GM23248 (cell line): ENCODE measurements around the gene LRRTM1. TPM values are rescaled to one million over a fixed set of nuclear protein-coding genes. Genes with fewer than 3 reads are reported as not detected.

Source experiments
- DNase-seq: peaks from one replicate; pipeline ENCODE4 v3.0.0-alpha.2; 2015
- H2AFZ ChIP-seq: fragments of 200-600 bp; sonication (generic); 2 replicates; pipeline ENCODE4 v1.6.1; 2016; ENCODE audit warnings: antibody characterized with exemption
- H3F3A ChIP-seq: fragments of 200-600 bp; sonication (generic); 2 replicates; pipeline ENCODE4 v1.6.1; 2016; ENCODE audit warnings: mild to moderate bottlenecking, antibody characterized with exemption, mixed run types; ENCODE audit not compliant: insufficient read depth
- H3K27ac ChIP-seq: fragments of 200-600 bp; sonication (generic); 2 replicates; pipeline ENCODE4 v1.5.1; 2016; ENCODE audit warnings: mild to moderate bottlenecking
- H3K27me3 ChIP-seq: fragments of 200-600 bp; sonication (generic); replicated peaks from 2 replicates; pipeline ENCODE4 v1.6.1; 2016; ENCODE audit warnings: mild to moderate bottlenecking; ENCODE audit not compliant: insufficient read depth
- H3K36me3 ChIP-seq: fragments of 200-600 bp; sonication (generic); 2 replicates; pipeline ENCODE4 v1.6.1; 2016; ENCODE audit warnings: low read depth, mild to moderate bottlenecking
- H3K4me1 ChIP-seq: fragments of 200-600 bp; sonication (generic); 2 replicates; pipeline ENCODE4 v1.6.1; 2016; ENCODE audit warnings: mild to moderate bottlenecking; ENCODE audit not compliant: insufficient read depth
- H3K4me2 ChIP-seq: fragments of 200-600 bp; sonication (generic); one replicate; pipeline ENCODE4 v1.6.1; 2016; ENCODE audit warnings: mild to moderate bottlenecking; ENCODE audit not compliant: unreplicated experiment
- H3K4me3 ChIP-seq: fragments of 200-600 bp; sonication (generic); 2 replicates; pipeline ENCODE4 v1.5.1; 2016; ENCODE audit warnings: mild to moderate bottlenecking
- H3K79me2 ChIP-seq: fragments of 200-600 bp; sonication (generic); 2 replicates; pipeline ENCODE4 v1.6.1; 2016; ENCODE audit warnings: mild to moderate bottlenecking; ENCODE audit not compliant: insufficient read depth
- H3K9ac ChIP-seq: fragments of 200-600 bp; sonication (generic); 2 replicates; pipeline ENCODE4 v1.6.1; 2016; ENCODE audit warnings: mild to moderate bottlenecking
- H3K9me2 ChIP-seq: fragments of 200-600 bp; sonication (generic); 2 replicates; pipeline ENCODE4 v1.6.1; 2016; ENCODE audit warnings: mixed run types, mild to moderate bottlenecking, moderate library complexity; ENCODE audit not compliant: insufficient read depth
- H3K9me3 ChIP-seq: fragments of 200-600 bp; sonication (generic); one replicate; pipeline ENCODE4 v1.6.1; 2017; ENCODE audit warnings: low read depth
- H4K20me1 ChIP-seq: fragments of 200-600 bp; sonication (generic); 2 replicates; pipeline ENCODE4 v1.6.0; 2016; ENCODE audit not compliant: insufficient read depth
- EZH2 ChIP-seq: fragments of 200-600 bp; sonication (generic); IDR thresholded peaks from 2 replicates; pipeline ENCODE4 v1.6.1; 2018; ENCODE audit warnings: antibody characterized with exemption, mild to moderate bottlenecking; ENCODE audit not compliant: insufficient read depth, poor library complexity, severe bottlenecking
- EZH2phosphoT487 ChIP-seq: fragments of 200-600 bp; sonication (generic); IDR thresholded peaks from 2 replicates; pipeline ENCODE4 v1.6.1; 2018; ENCODE audit warnings: antibody characterized with exemption, moderate library complexity, mild to moderate bottlenecking, low read depth; ENCODE audit not compliant: insufficient read depth
- WGBS, 2 experiments: methylation state at CpG; one replicate each; pipeline ENCODE4 v1.1.6; 2015 to 2017; ENCODE audit warnings: low lambda C conversion rate in 2 of 2, low coverage in 1 of 2; ENCODE audit errors: missing lambda C conversion rate in 2 of 2; 5-methylcytosine and 5-hydroxymethylcytosine counted together
- in situ Hi-C: fragments of 300-500 bp; cut with MboI; formaldehyde crosslinking; loops from 2 replicates; pipeline ENCODE4 v1.15.0; 2020
- polyA plus RNA-seq: library from polyadenylated mRNA; unstranded; fragments of >200 nt; fragmentation: Nextera tagmentation; extraction: Ambion mirVana; gene quantifications from 2 replicates; pipeline ENCODE4 v1.2.1, GENCODE V29; 2016
- total RNA-seq: library from RNA; depleted of rRNA; stranded (reverse); fragments of >200 nt; shearing (Covaris generic); gene quantifications from 2 replicates; pipeline ENCODE4 v1.2.3, GENCODE V29; 2014

Gene LRRTM1
- total and polyA plus RNA-seq, 2 experiments from 2014 or later: not detected

- Histone ChIP-seq H3K27ac (no peak overlapping the region), H3K36me3 (no peaks in the 10 kb centered on the region), H3K9me3 (no peaks in the 10 kb centered on the region), H3K4me2 (no peak overlapping the region), H3K9ac (no peak overlapping the region), H3K9me2 (no peaks in the 10 kb centered on the region), H3F3A (no peaks in the 10 kb centered on the region), H3K4me3 (no peak overlapping the region), H3K4me1 (no peaks in the 10 kb centered on the region), H3K27me3 (no peaks in the 10 kb centered on the region), H4K20me1 (no peaks in the 10 kb centered on the region), H2AFZ (no peak overlapping the region), H3K79me2 (no peaks in the 10 kb centered on the region)
- in situ Hi-C loops: no loop called here
- DNase-seq: no peak
- 5 to 14% methylated on average over 1 of the region's 1 CpG for WGBS, 2 experiments
- TF ChIP-seq EZH2phosphoT487 (no peak), EZH2 (no peak)
Observed at GRCh38 chr2:80281049-80281448, 23.5 kb downstream of the LRRTM1 start.

DNA sequence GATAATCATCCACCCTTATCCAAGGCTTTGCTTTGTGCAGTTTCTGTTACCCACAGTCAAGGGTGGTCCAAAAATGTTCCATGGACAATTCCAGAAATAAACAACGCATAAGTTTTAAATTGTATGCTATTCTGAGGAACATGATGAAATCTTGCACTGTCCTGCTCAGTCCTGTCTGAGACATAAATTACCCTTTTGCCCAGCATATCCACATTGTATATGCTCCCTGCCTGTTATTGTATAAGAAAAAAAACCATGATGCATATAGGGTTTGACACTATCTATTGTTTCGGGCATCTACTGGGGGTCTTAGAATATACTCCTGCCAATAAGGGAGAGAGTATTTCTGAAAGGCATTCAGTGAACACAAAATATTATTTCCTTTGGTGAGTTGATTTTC lies 24.0 kb downstream of the LRRTM1 start:
- no peak for DNase-seq
- no peaks in the 10 kb centered on the region for H3K4me1 ChIP-seq
- WGBS, 2 experiments: 30 to 34% methylated on average over 2 of the region's 2 CpGs
- H3K27me3 ChIP-seq: no peaks in the 10 kb centered on the region
- no peak overlapping the region for H3K4me2 ChIP-seq
- no peaks in the 10 kb centered on the region for H4K20me1 ChIP-seq
- H3K9me3 ChIP-seq: no peaks in the 10 kb centered on the region
- no peaks in the 10 kb centered on the region for H3K9me2 ChIP-seq
- TF ChIP-seq EZH2 (no peak), EZH2phosphoT487 (no peak)
- no peak overlapping the region for H2AFZ ChIP-seq
- in situ Hi-C loops: no loop called here
- no peaks in the 10 kb centered on the region for H3K36me3 ChIP-seq
- H3K9ac ChIP-seq: no peak overlapping the region
- no peaks in the 10 kb centered on the region for H3K79me2 ChIP-seq
- no peak overlapping the region for H3K27ac ChIP-seq
- H3F3A ChIP-seq: no peaks in the 10 kb centered on the region
- no peak overlapping the region for H3K4me3 ChIP-seq

DNA sequence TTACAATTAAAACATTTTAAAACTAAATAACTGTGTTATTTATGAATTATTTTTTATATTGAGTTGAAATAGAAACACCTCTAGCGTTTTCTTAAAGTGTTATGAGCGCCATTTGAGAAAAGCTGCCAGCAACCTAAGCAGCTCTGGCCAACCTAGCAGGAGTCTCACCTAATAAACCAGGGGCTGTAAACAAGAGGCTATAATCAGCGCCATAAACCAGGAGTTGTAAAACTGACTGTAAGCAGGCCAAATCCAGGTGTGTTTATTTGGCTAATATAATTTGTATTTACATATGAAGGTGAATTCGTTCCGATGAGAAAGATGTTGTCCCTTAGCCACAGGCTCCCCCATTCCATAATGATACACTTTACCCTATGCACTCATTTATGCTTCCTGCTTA lies 34.7 kb downstream of the LRRTM1 start:
- in situ Hi-C loops: no loop called here
- Histone ChIP-seq H2AFZ (no peak overlapping the region), H3K4me2 (no peak overlapping the region), H3K27ac (no peak overlapping the region), H4K20me1 (no peaks in the 10 kb centered on the region), H3K9me2 (no peaks in the 10 kb centered on the region), H3K9me3 (no peaks in the 10 kb centered on the region), H3K9ac (no peak overlapping the region), H3K79me2 (no peaks in the 10 kb centered on the region), H3K36me3 (no peaks in the 10 kb centered on the region), H3F3A (no peaks in the 10 kb centered on the region), H3K27me3 (no peaks in the 10 kb centered on the region), H3K4me1 (no peaks in the 10 kb centered on the region), H3K4me3 (no peak overlapping the region)
- WGBS, 2 experiments: 23% methylated on average over 5 of the region's 5 CpGs
- no peak for DNase-seq
- TF ChIP-seq EZH2phosphoT487 (no peak), EZH2 (no peak)

DNA sequence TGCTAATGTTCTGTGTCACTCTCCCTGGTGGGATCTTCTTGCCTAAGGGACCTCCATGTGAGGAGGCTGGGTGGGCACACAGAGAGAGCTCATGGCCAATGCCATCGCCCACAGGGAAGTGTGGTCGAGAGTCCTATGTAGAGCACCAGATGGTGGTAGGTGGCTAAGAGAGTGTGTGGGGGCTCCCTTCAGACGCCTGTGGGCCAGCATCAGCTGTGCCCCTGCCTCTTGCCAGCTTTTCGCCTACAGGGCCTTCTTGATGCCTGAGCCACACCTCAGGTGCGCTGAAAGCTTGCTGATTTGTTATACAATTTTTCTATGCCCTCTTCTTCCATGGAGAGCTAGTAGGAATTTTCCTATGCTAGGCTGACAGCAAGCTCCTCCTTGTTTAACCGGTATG lies 38.3 kb downstream of the LRRTM1 start:
- Histone ChIP-seq H3K4me3 (no peak overlapping the region), H3K9me2 (no peaks in the 10 kb centered on the region), H2AFZ (no peak overlapping the region), H3K4me2 (no peak overlapping the region), H3K27ac (no peak overlapping the region), H3K79me2 (no peaks in the 10 kb centered on the region), H3K4me1 (no peaks in the 10 kb centered on the region), H3K27me3 (no peaks in the 10 kb centered on the region), H3F3A (no peaks in the 10 kb centered on the region), H3K36me3 (no peaks in the 10 kb centered on the region), H3K9me3 (no peaks in the 10 kb centered on the region), H4K20me1 (no peaks in the 10 kb centered on the region), H3K9ac (no peak overlapping the region)
- no peak for TF ChIP-seq EZH2
- no peak for TF ChIP-seq EZH2phosphoT487
- 13 to 15% methylated on average over 6 of the region's 6 CpGs for WGBS, 2 experiments
- in situ Hi-C loops: no loop called here
- no peak for DNase-seq

DNA sequence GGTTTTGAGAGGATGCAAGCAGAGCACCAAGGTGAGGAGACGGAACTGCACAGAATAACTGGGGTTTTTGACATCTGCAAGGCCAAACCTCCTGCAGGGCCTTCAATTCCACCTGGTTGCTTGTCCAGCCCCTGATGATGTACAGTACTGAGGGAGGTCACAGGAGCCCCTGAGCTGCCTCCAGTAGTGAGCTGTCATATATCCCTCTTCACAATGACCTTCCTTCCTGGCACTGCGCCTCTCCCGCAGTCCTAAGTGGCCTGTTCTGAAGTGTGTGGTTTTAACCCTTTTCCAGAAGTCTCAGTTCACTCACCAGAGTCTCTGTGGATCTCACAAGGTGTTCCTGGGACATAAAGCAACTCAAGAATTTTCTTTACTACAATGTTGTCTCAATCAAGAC lies 45.3 kb downstream of the LRRTM1 start:
- Histone ChIP-seq H3K79me2 (no peaks in the 10 kb centered on the region), H3K9ac (no peak overlapping the region), H3K4me3 (no peak overlapping the region), H3K27me3 (no peaks in the 10 kb centered on the region; the same call in 1 of the 2 replicates), H3K27ac (no peak overlapping the region), H3K36me3 (no peaks in the 10 kb centered on the region), H2AFZ (no peak overlapping the region), H3F3A (no peaks in the 10 kb centered on the region), H3K4me1 (no peaks in the 10 kb centered on the region), H3K9me2 (no peaks in the 10 kb centered on the region), H3K4me2 (no peak overlapping the region), H3K9me3 (no peaks in the 10 kb centered on the region), H4K20me1 (no peaks in the 10 kb centered on the region)
- in situ Hi-C loops: no loop called here
- 43 to 47% methylated on average over 3 of the region's 3 CpGs for WGBS, 2 experiments
- DNase-seq: no peak
- TF ChIP-seq EZH2: no peak
- TF ChIP-seq EZH2phosphoT487: no peak
